Measurements from ENCODE around the gene ACOT4. TPM values are rescaled to one million over a fixed set of nuclear protein-coding genes. Genes with fewer than 3 reads are reported as not detected.
"Not testable (repeated sequence)": the region's sequence is repeated elsewhere in the genome, so short reads cannot be mapped to it uniquely, and the experiment has no call there.

ACOT4 gene
- total RNA-seq, 4 donors from 2014 or later: 0.42 to 0.57 (median 0.48) TPM

- not testable (repeated sequence) for H3K9me3 ChIP-seq; DNase-seq (ENCODE audit: extremely low spot score); H3K27me3 ChIP-seq
- intact Hi-C loops (cut with DNase I): loop anchor here (10.0 kb wide), 1 partner anchor 55 kb away; no protein-coding TSS in a partner anchor
- 1% methylated on average over 35 of the region's 83 CpGs for WGBS
- H3K36me3 ChIP-seq: peaks cover 6 to 12% (median 7%) of the 10 kb centered on the region in 4 donors
- TF ChIP-seq POLR2AphosphoS5 (IDR thresholded peaks at IDR 0.05) (peak; percentile 88), CTCF (IDR thresholded peaks at IDR 0.05) (peak in 1 of 3 experiments; percentile 8), POLR2A (IDR thresholded peaks at IDR 0.05; ENCODE audit: low read depth) (peak; percentile 14)
- H3K27ac ChIP-seq (replicated peaks in 1 of 4): peak within 1 kb of the TSS; percentile 89 to 97 (median 96)
- H3K4me3 ChIP-seq: peak within 1 kb of the TSS; percentile 55 to 92 (median 80)
- H3K4me1 ChIP-seq: peaks cover 13 to 56% (median 39%) of the 10 kb centered on the region in 4 donors
Observed at GRCh38 chr14:73569185-73569958, 22.3 kb upstream of the ACOT4 start, which contains the start of gene ACOT2. Gene ACOT2 (plus strand): TSS chr14:73569213. CDS start chr14:73569241, 28 bp downstream.

- Histone ChIP-seq H3K4me1 (peaks cover 13 to 56% (median 39%) of the 10 kb centered on the region in 4 donors), H3K27ac (replicated peaks in 1 of 4) (peak overlapping the region in 3 of 4 donors; percentile 95 to 97 (median 96)), H3K36me3 (peaks cover 10 to 19% (median 11%) of the 10 kb centered on the region in 4 donors), H3K4me3 (peak overlapping the region; percentile 55 to 92 (median 80))
- DNase-seq (ENCODE audit: extremely low spot score); intact Hi-C loops (cut with DNase I); H3K9me3 ChIP-seq; H3K27me3 ChIP-seq: not testable (repeated sequence)
- peak; percentile 58 to 69 (median 64) for TF ChIP-seq CTCF (IDR thresholded peaks at IDR 0.05)
- WGBS: 25% methylated on average over 6 of the region's 8 CpGs
Observed at GRCh38 chr14:73570913-73571312, 20.8 kb upstream of the ACOT4 start.

GRCh38 chr14:73573034-73573433 lies 18.6 kb upstream of the ACOT4 start:
- H3K9me3 ChIP-seq; H3K4me3 ChIP-seq; H3K27me3 ChIP-seq; H3K27ac ChIP-seq (replicated peaks in 1 of 4); intact Hi-C loops (cut with DNase I); DNase-seq (ENCODE audit: extremely low spot score): not testable (repeated sequence)
- Histone ChIP-seq H3K4me1 (peaks cover 5 to 42% (median 22%) of the 10 kb centered on the region in 4 donors), H3K36me3 (peaks cover 10 to 24% (median 16%) of the 10 kb centered on the region in 4 donors)
- 71% methylated on average over 5 of the region's 5 CpGs for WGBS

- H3K9me3 ChIP-seq; H3K27me3 ChIP-seq; intact Hi-C loops (cut with DNase I); H3K4me3 ChIP-seq; H3K27ac ChIP-seq (replicated peaks in 1 of 4); DNase-seq (ENCODE audit: extremely low spot score): not testable (repeated sequence)
- Histone ChIP-seq H3K36me3 (peaks cover 10 to 31% (median 19%) of the 10 kb centered on the region in 4 donors), H3K4me1 (peaks cover 0 to 35% (median 15%) of the 10 kb centered on the region in 4 donors)
- 100% methylated on average over 4 of the region's 4 CpGs for WGBS
Observed at GRCh38 chr14:73573740-73574139, 17.9 kb upstream of the ACOT4 start.

GRCh38 chr14:73574251-73574650 lies 17.4 kb upstream of the ACOT4 start:
- intact Hi-C loops (cut with DNase I): not testable (repeated sequence)

GRCh38 chr14:73576391-73576790 lies 15.3 kb upstream of the ACOT4 start:
- 71% methylated on average over 3 of the region's 3 CpGs for WGBS
- H3K36me3 ChIP-seq: peaks cover 10 to 44% (median 22%) of the 10 kb centered on the region in 4 donors

More at GRCh38 chr14:73574251-73574650, 17.4 kb upstream of the ACOT4 start:
- H3K36me3 ChIP-seq: peaks cover 10 to 34% (median 19%) of the 10 kb centered on the region in 4 donors
- H3K9me3 ChIP-seq; H3K27me3 ChIP-seq; H3K27ac ChIP-seq (replicated peaks in 1 of 4); H3K4me3 ChIP-seq; DNase-seq (ENCODE audit: extremely low spot score): not testable (repeated sequence)
- WGBS: 94% methylated on average over 7 of the region's 7 CpGs
- peaks cover 0 to 34% (median 15%) of the 10 kb centered on the region in 4 donors for H3K4me1 ChIP-seq

GRCh38 chr14:73577214-73577613 lies 14.5 kb upstream of the ACOT4 start:
- H3K36me3 ChIP-seq: peaks cover 10 to 44% (median 22%) of the 10 kb centered on the region in 4 donors
- H3K9me3 ChIP-seq; H3K27ac ChIP-seq (replicated peaks in 1 of 4); intact Hi-C loops (cut with DNase I); DNase-seq (ENCODE audit: extremely low spot score); H3K4me3 ChIP-seq; H3K27me3 ChIP-seq: not testable (repeated sequence)
- WGBS: 100% methylated on average over 2 of the region's 2 CpGs
- H3K4me1 ChIP-seq: peaks cover 0 to 14% (median 0%) of the 10 kb centered on the region in 4 donors

More at GRCh38 chr14:73576391-73576790, 15.3 kb upstream of the ACOT4 start:
- Histone ChIP-seq H3K27ac (replicated peaks in 1 of 4) (no peak overlapping the region), H3K4me3 (no peak overlapping the region), H3K9me3 (no peaks in the 10 kb centered on the region), H3K27me3 (no peaks in the 10 kb centered on the region), H3K4me1 (peaks cover 0 to 20% (median 3%) of the 10 kb centered on the region in 4 donors)
- DNase-seq (ENCODE audit: extremely low spot score): no peak
- no peak for TF ChIP-seq CTCF (IDR thresholded peaks at IDR 0.05)
- TF ChIP-seq POLR2AphosphoS5 (IDR thresholded peaks at IDR 0.05): no peak
- TF ChIP-seq EP300 (IDR thresholded peaks at IDR 0.05): no peak
- TF ChIP-seq POLR2A (IDR thresholded peaks at IDR 0.05; ENCODE audit: low read depth): no peak
- intact Hi-C loops (cut with DNase I): no loop called here

- H3K27me3 ChIP-seq; H3K9me3 ChIP-seq; H3K4me1 ChIP-seq; intact Hi-C loops (cut with DNase I); DNase-seq (ENCODE audit: extremely low spot score); H3K27ac ChIP-seq (replicated peaks in 1 of 4); H3K4me3 ChIP-seq: not testable (repeated sequence)
- peaks cover 0 to 25% (median 9%) of the 10 kb centered on the region in 4 donors for H3K36me3 ChIP-seq
- 93% methylated on average over 10 of the region's 11 CpGs for WGBS
Observed at GRCh38 chr14:73582102-73582979, 9.3 kb upstream of the ACOT4 start.
